Naive thymus-derived CD4-positive, alpha-beta T cell (primary cell): ENCODE data around the gene WDR75. TPM values are rescaled to one million over a fixed set of nuclear protein-coding genes. Genes with fewer than 3 reads are reported as not detected.
A peak's percentile ranks its signal among the peaks of the same experiment; 100 is the strongest.

Experiments used
- ATAC-seq: fragments of 150-1000 bp; cut with Tn5 transposase; 2 replicates; pipeline ENCODE4 v1.10.0; 2021; ENCODE audit warnings: mild to moderate bottlenecking, moderate library complexity
- CTCF ChIA-PET: fragments of 350-600 bp; sonication (Branson Sonifier 250); formaldehyde crosslinking; loops from one replicate; lab custom pipeline; 2021; ENCODE audit warnings: antibody characterized with exemption; lab: Charles Lee
- POLR2A ChIA-PET: fragments of 350-600 bp; sonication (Branson Sonifier 250); formaldehyde crosslinking; loops from one replicate; lab custom pipeline; 2021; ENCODE audit warnings: antibody characterized with exemption, inconsistent platforms; lab: Charles Lee
- DNase-seq, 9 donors: peaks; one replicate each; pipeline versions ENCODE4 v3.0.0 to v3.0.0-alpha.2; 2020 to 2022; ENCODE audit warnings: mixed read lengths in 1 of 9
- H3K27ac ChIP-seq: one replicate; pipeline ENCODE4 v1.7.0; 2013; ENCODE audit warnings: mild to moderate bottlenecking, low read depth, low read length, moderate library complexity
- H3K27me3 ChIP-seq, 2 donors: one replicate each; pipeline ENCODE4 v1.7.0; 2013; ENCODE audit warnings: low read length in 2 of 2, mild to moderate bottlenecking in 2 of 2, moderate library complexity in 2 of 2; ENCODE audit not compliant: control insufficient read depth in 2 of 2, insufficient read depth in 2 of 2
- H3K36me3 ChIP-seq, 3 experiments: 1 replicate in 2 of 3; 2 replicates in 1 of 3; pipeline ENCODE4 v1.7.0; 2013; ENCODE audit warnings: low read length in 3 of 3, mild to moderate bottlenecking in 3 of 3, moderate library complexity in 1 of 3; ENCODE audit not compliant: insufficient read depth in 3 of 3, control insufficient read depth in 2 of 3
- H3K4me1 ChIP-seq, 2 donors: one replicate each; pipeline ENCODE4 v1.7.0; 2013; ENCODE audit warnings: low read length in 2 of 2, mild to moderate bottlenecking in 2 of 2, moderate library complexity in 1 of 2; ENCODE audit not compliant: control insufficient read depth in 2 of 2, insufficient read depth in 2 of 2
- H3K4me3 ChIP-seq: 2 replicates; pipeline ENCODE4 v1.7.0; 2013; ENCODE audit warnings: mild to moderate bottlenecking, low read length
- H3K9me3 ChIP-seq, 3 experiments: 1 replicate in 2 of 3; 2 replicates in 1 of 3; pipeline ENCODE4 v1.7.0; 2013; ENCODE audit warnings: low read length in 3 of 3; ENCODE audit not compliant: control insufficient read depth in 2 of 3
- H3K27ac Mint-ChIP-seq, 9 donors: one replicate each; pipeline ENCODE4 v1.8.0; 2020 to 2022; ENCODE audit warnings: mixed read lengths in 9 of 9, mild to moderate bottlenecking in 8 of 9, moderate library complexity in 5 of 9, inconsistent platforms in 2 of 9
- H3K27me3 Mint-ChIP-seq, 5 donors: one replicate each; pipeline ENCODE4 v1.8.0; 2021 to 2022; ENCODE audit warnings: mixed read lengths in 5 of 5, mild to moderate bottlenecking in 1 of 5
- H3K36me3 Mint-ChIP-seq, 5 donors: one replicate each; pipeline ENCODE4 v1.8.0; 2020 to 2022; ENCODE audit warnings: mixed read lengths in 5 of 5, mild to moderate bottlenecking in 3 of 5, inconsistent platforms in 1 of 5
- H3K4me1 Mint-ChIP-seq, 7 donors: one replicate each; pipeline ENCODE4 v1.8.0; 2020 to 2022; ENCODE audit warnings: mixed read lengths in 7 of 7, mild to moderate bottlenecking in 3 of 7, inconsistent platforms in 1 of 7
- H3K4me3 Mint-ChIP-seq, 10 donors: one replicate each; pipeline ENCODE4 v1.8.0; 2020 to 2022; ENCODE audit warnings: mild to moderate bottlenecking in 10 of 10, mixed read lengths in 10 of 10, moderate library complexity in 6 of 10, inconsistent platforms in 2 of 10
- H3K9me3 Mint-ChIP-seq, 11 donors: one replicate each; pipeline ENCODE4 v1.8.0; 2020 to 2022; ENCODE audit warnings: mixed read lengths in 11 of 11, mild to moderate bottlenecking in 4 of 11, inconsistent platforms in 1 of 11, moderate library complexity in 1 of 11
- intact Hi-C, 2 donors: fragments of 100-400 bp; cut with micrococcal nuclease; formaldehyde crosslinking; loops; one replicate each; pipeline ENCODE4 v1.15.1; 2023
- polyA plus RNA-seq, 2 donors: library from polyadenylated mRNA; unstranded; fragments of 300-500 nt; fragmentation: Illumina TruSeq; gene quantifications; one replicate each; pipeline ENCODE4 v1.2.3, GENCODE V29; 2021
- total RNA-seq, 6 experiments: library from RNA in 5 of 6; stranded (reverse) in 5 of 6; gene quantifications; 1 replicate in 5 of 6; 2 replicates in 1 of 6; pipeline ENCODE4 v1.2.3 and lab custom pipeline; 2021 to 2026

Gene WDR75
- total RNA-seq (10 to 100 TPM; 39.9 to 67.4 (median 60.7) TPM), polyA plus RNA-seq (10 to 100 TPM; 14.2 to 19.3 TPM), total RNA-seq (lab: John Stamatoyannopoulos, UW) (74.4 reads per million, percentile 79 among the genes with 10 or more reads in this experiment)

DNA sequence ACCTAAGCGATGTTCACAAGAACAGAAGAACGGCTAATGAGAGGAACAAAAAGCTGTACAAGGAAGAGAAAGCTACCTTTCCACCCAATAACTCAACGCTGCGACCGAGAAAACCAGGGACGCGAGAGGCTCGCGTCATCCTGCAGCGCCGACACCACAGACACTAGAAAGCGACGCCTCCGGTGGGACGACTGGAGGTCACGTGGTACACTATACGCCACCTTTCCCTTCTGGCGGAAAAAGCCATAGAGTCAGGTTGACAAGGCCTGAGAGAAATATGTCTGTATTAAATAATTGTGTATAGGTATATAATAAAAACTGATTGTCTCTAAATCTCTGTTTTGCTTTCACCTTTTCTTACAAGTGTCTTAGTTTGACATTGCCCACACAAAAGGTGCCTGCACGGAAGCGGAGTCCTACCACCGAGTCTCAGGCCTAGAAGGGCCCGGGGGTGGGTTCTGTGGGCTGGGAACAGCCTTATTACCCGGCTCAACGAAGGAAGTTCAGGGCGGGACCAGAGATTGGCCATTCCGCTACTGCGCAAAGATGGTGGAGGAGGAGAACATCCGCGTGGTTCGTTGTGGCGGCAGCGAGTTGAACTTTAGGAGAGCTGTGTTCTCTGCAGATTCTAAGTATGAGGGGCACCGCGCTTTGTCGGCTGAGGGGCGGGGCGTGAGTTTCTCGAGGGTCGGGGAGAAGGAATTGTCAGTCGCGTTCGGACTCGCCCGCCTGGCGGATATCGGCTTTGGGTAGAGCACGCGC lies at the start of gene WDR75:
Gene WDR75, plus strand, starts transcription at position 528 of the 762 bp plus-strand sequence. Its CDS starts 19 bp downstream, at position 547.
- Mint-ChIP-seq H3K4me1 (peaks cover 3 to 13% (median 8%) of the 10 kb centered on the region in 7 donors), H3K27ac (peak within 1 kb of the TSS in 8 of 9 donors; percentile 97 to 100 (median 100)), H3K9me3 (no peaks in the 10 kb centered on the region), H3K36me3 (peaks cover 0 to 2% (median 0%) of the 10 kb centered on the region in 5 donors), H3K27me3 (peaks cover 0 to 10% (median 0%) of the 10 kb centered on the region in 5 donors), H3K4me3 (peak within 1 kb of the TSS in 6 of 10 donors; percentile 99 to 100 (median 100))
- Histone ChIP-seq H3K27me3 (no peaks in the 10 kb centered on the region), H3K4me3 (peak within 1 kb of the TSS; percentile 83), H3K36me3 (no peaks in the 10 kb centered on the region), H3K27ac (peak within 1 kb of the TSS; percentile 92), H3K4me1 (peaks cover 10 to 14% of the 10 kb centered on the region in 2 donors), H3K9me3 (no peaks in the 10 kb centered on the region)
- DNase-seq (peak; percentile 73 to 96 (median 94)), ATAC-seq (peak; percentile 97)
- ChIA-PET CTCF (interaction anchor here (0.6 to 1.1 kb wide), 2 partner anchors 16 to 191 kb away, joined by 3 read pairs; no protein-coding TSS in a partner anchor), POLR2A (interaction anchor here (0.6 to 3.4 kb wide), 14 partner anchors 10 to 966 kb away, joined by 3 to 17 read pairs (median 4); partner anchors contain the start of genes ASNSD1, ORMDL1, OSGEPL1 and PMS1)
- intact Hi-C loops: loop anchor here (1.0 to 10.0 kb wide), 18 partner anchors 137 to 1581 kb away; partner anchors contain the start of genes ASNSD1 (in 2 of the 2), ORMDL1 (in 2 of the 2), OSGEPL1 (in 2 of the 2) and PMS1 (in 2 of the 2)

DNA sequence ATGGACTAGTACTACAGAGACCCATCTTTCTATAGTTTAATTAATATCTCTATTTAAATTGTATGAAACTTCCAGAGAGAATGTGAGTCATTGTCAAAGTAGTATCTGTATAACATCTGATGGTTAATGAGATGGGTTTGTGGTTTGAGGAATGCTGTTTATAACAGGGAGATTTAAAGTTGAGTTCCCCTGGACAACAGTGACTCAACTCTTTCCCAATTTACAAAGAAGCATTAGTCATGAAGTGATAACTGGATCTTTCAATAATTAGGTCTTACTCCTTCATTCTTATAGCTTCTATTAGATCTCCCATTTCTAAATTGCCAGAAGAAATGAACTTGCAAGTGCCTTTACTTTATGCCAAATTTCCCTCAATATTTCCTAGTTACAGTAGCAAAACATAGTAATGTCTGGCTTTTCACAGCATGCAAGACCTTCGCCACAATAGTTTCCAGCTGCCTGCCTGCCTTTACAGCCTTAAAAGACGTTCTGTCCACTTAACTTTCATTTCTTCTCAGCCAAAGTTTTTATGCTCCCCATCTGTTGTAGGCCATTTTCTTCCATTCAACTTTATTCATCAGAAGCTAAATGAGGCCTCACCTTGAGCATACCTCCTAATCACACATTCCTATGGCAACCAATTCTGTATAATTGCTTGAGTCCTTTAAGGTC lies 47.7 kb upstream of the WDR75 start:
- Mint-ChIP-seq H3K4me3 (no peak overlapping the region), H3K27ac (no peak overlapping the region), H3K9me3 (peaks cover 0 to 16% (median 0%) of the 10 kb centered on the region in 11 donors), H3K4me1 (no peaks in the 10 kb centered on the region), H3K27me3 (no peaks in the 10 kb centered on the region), H3K36me3 (no peaks in the 10 kb centered on the region)
- ATAC-seq: no peak
- H3K27ac ChIP-seq: no peak overlapping the region
- no peaks in the 10 kb centered on the region for H3K36me3 ChIP-seq
- POLR2A ChIA-PET: no interaction called here
- no peaks in the 10 kb centered on the region for H3K9me3 ChIP-seq
- CTCF ChIA-PET: no interaction called here
- no peaks in the 10 kb centered on the region for H3K27me3 ChIP-seq
- no peaks in the 10 kb centered on the region for H3K4me1 ChIP-seq
- intact Hi-C loops: no loop called here
- DNase-seq: no peak
- H3K4me3 ChIP-seq: no peak overlapping the region

DNA sequence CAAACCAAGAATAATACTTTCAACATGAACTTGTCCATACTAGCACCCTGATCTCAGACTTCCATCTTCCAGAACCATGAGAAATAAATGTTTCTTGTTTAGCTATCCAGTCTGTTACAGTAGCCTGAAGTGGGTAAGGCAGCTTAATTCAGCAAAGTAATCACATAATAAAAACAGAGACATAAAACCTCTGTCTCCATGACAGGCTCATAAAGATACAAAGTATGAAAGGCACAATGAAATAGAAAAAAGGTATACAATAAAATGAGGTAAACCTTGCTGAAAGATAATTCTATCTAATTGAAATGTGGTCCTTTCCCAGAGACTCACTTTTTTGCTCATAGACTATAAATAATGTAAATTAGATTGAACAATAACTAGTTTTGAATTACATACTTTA lies 46.7 kb upstream of the WDR75 start:
- ATAC-seq: no peak
- Mint-ChIP-seq H3K4me1 (no peaks in the 10 kb centered on the region), H3K36me3 (no peaks in the 10 kb centered on the region), H3K4me3 (no peak overlapping the region), H3K27ac (no peak overlapping the region), H3K9me3 (peaks cover 0 to 18% (median under 1%) of the 10 kb centered on the region in 11 donors), H3K27me3 (no peaks in the 10 kb centered on the region)
- CTCF ChIA-PET: no interaction called here
- intact Hi-C loops: no loop called here
- Histone ChIP-seq H3K27me3 (no peaks in the 10 kb centered on the region), H3K9me3 (no peaks in the 10 kb centered on the region), H3K36me3 (no peaks in the 10 kb centered on the region), H3K4me3 (no peak overlapping the region), H3K4me1 (no peaks in the 10 kb centered on the region), H3K27ac (no peak overlapping the region)
- POLR2A ChIA-PET: no interaction called here
- DNase-seq: no peak

DNA sequence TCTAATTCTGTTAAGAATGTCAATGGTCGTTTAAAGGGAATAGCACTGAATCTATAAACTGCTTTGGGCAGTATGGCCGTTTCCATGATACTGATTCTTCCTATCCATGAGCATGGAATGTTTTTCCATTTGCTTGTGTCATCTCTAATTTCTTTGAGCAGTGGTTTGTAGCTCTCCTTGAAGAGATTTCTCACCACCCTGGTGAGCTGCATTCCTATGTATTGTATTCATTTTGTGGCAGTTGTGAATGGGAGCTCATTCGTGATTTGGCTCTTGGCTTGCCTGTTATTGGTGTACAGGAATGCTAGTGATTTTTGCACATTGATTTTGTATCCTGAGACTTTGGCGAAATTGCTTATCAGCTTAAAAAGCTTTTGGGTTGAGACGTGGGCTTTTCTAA lies 38.3 kb upstream of the WDR75 start:
- Mint-ChIP-seq H3K36me3 (peaks cover 0 to 4% (median 0%) of the 10 kb centered on the region in 5 donors), H3K4me3 (no peak overlapping the region), H3K9me3 (peaks cover 0 to 11% (median 2%) of the 10 kb centered on the region in 11 donors), H3K27ac (no peak overlapping the region), H3K4me1 (peaks cover 2 to 15% (median 15%) of the 10 kb centered on the region in 7 donors), H3K27me3 (no peaks in the 10 kb centered on the region)
- no peak overlapping the region for H3K27ac ChIP-seq
- no peaks in the 10 kb centered on the region for H3K36me3 ChIP-seq
- POLR2A ChIA-PET: no interaction called here
- intact Hi-C loops: no loop called here
- ATAC-seq (no peak), DNase-seq (no peak)
- no peak overlapping the region for H3K4me3 ChIP-seq
- CTCF ChIA-PET: interaction anchor here (1.3 kb wide), 1 partner anchor 10 kb away, joined by 3 read pairs; no protein-coding TSS in a partner anchor
- no peaks in the 10 kb centered on the region for H3K27me3 ChIP-seq
- no peaks in the 10 kb centered on the region for H3K9me3 ChIP-seq
- peaks cover 0 to 5% of the 10 kb centered on the region in 2 donors for H3K4me1 ChIP-seq

DNA sequence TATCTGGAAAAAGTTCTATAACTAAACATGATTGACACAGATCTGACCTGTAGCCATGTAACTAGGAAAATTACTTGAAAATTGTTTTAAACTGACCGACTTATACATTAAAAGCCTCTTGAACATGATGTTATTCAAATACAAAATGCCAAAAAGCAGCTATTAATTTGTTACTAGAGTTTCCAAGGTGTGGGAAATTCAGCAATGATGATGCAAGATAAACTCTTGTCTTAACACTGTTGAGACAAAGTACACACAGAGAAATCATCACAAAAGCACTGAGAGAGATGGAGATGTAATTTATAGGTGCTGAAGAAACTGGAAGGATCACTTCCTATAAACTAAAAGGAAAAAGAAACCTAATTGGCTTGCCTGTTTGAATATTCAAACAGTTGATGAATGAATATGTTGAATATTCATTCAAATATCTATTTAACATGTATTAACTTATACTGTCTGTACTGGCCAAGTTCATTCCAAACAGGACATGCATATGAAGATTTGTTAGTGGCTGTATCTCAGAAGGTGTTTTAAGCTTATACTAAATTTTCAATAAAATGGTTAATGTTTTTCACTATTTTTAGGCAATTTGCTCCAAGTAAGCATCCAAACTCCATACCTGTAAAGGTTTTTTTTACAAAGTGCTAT lies 34.6 kb upstream of the WDR75 start:
- Histone ChIP-seq H3K27ac (no peak overlapping the region), H3K4me1 (peaks cover 0 to 8% of the 10 kb centered on the region in 2 donors), H3K4me3 (no peak overlapping the region), H3K9me3 (no peaks in the 10 kb centered on the region), H3K36me3 (no peaks in the 10 kb centered on the region), H3K27me3 (no peaks in the 10 kb centered on the region)
- H3K36me3 Mint-ChIP-seq: peaks cover 0 to 4% (median 0%) of the 10 kb centered on the region in 5 donors
- ChIA-PET CTCF (interaction anchor here (1.5 to 1.6 kb wide), 2 partner anchors 266 to 313 kb away, joined by 3 to 4 read pairs; no protein-coding TSS in a partner anchor), POLR2A (no interaction called here)
- DNase-seq (no peak), ATAC-seq (no peak)
- H3K4me3 Mint-ChIP-seq: no peak overlapping the region
- H3K27me3 Mint-ChIP-seq: no peaks in the 10 kb centered on the region
- intact Hi-C loops: loop anchor here in 1 of 2 donors (5.0 kb wide), 1 partner anchor 104 kb away; no protein-coding TSS in a partner anchor
- peaks cover 2 to 19% (median 18%) of the 10 kb centered on the region in 7 donors for H3K4me1 Mint-ChIP-seq
- peak overlapping the region in 1 of 9 donors; percentile 19 for H3K27ac Mint-ChIP-seq
- no peaks in the 10 kb centered on the region for H3K9me3 Mint-ChIP-seq
